Erythroblast (primary cell): ENCODE measurements around the gene SAMHD1.
A peak's percentile ranks its signal among the peaks of the same experiment; 100 is the strongest.

Source experiments
- DNase-seq, 2 experiments: peaks; one replicate each; lab custom pipeline; 2025; lab: John Stamatoyannopoulos, UW
- GATA1 ChIP-seq: IDR thresholded peaks from 2 replicates; pipeline ENCODE4 v1.6.1; 2011; ENCODE audit warnings: low read depth, mild to moderate bottlenecking, control low read depth, low read length, moderate library complexity
- POLR2A ChIP-seq: IDR thresholded peaks from 2 replicates; pipeline ENCODE4 v1.6.1; 2011; ENCODE audit warnings: mild to moderate bottlenecking, low read length

Gene SAMHD1

GRCh38 chr20:36862857-36863668 is 88.4 kb downstream of the SAMHD1 start:
- no peak for TF ChIP-seq POLR2A
- TF ChIP-seq GATA1, result no peak
- peak in 1 of 2 experiments; percentile 50 for DNase-seq

GRCh38 chr20:36861875-36862801 is 89.4 kb downstream of the SAMHD1 start:
- peak in 1 of 2 experiments; percentile 37 for DNase-seq
- peak; percentile 16 for TF ChIP-seq POLR2A
- TF ChIP-seq GATA1, result no peak

GRCh38 chr20:36861625-36861874 is 90.0 kb downstream of the SAMHD1 start:
- TF ChIP-seq POLR2A, result no peak
- no peak for TF ChIP-seq GATA1
- DNase-seq, result no peak

- no peak for DNase-seq
Measured at GRCh38 chr20:36860811-36861624, 90.5 kb downstream of the SAMHD1 start.

GRCh38 chr20:36860339-36860738 is 91.2 kb downstream of the SAMHD1 start:
- no peak for DNase-seq
- TF ChIP-seq POLR2A, result no peak
- no peak for TF ChIP-seq GATA1

More at GRCh38 chr20:36860811-36861624, 90.5 kb downstream of the SAMHD1 start:
- no peak for TF ChIP-seq POLR2A
- no peak for TF ChIP-seq GATA1

- TF ChIP-seq POLR2A, result no peak
- no peak for TF ChIP-seq GATA1
- DNase-seq, result no peak
Measured at GRCh38 chr20:36859700-36860330, 91.7 kb downstream of the SAMHD1 start.

GRCh38 chr20:36859282-36859555 is 92.3 kb downstream of the SAMHD1 start:
- TF ChIP-seq POLR2A (no peak), GATA1 (no peak)
- DNase-seq, result no peak

GRCh38 chr20:36856691-36857635 is 94.5 kb downstream of the SAMHD1 start:
- no peak for TF ChIP-seq GATA1
- TF ChIP-seq POLR2A, result no peak
- DNase-seq, result peak; percentile 28 to 37

- TF ChIP-seq GATA1, result no peak
- peak; percentile 17 to 22 for DNase-seq
Measured at GRCh38 chr20:36856195-36856594, 95.3 kb downstream of the SAMHD1 start.

- TF ChIP-seq POLR2A, result no peak
- TF ChIP-seq GATA1, result no peak
- no peak for DNase-seq
Measured at GRCh38 chr20:36855241-36855657, 96.3 kb downstream of the SAMHD1 start.

- TF ChIP-seq POLR2A, result no peak
- TF ChIP-seq GATA1, result no peak
- DNase-seq, result no peak
Measured at GRCh38 chr20:36854348-36855240, 96.9 kb downstream of the SAMHD1 start.
